Upper lobe of left lung (tissue), 4 donors: ENCODE measurements around the gene LDB2.

ENCODE experiments used
- POLR2A ChIP-seq, 4 donors: fragments of 450-650 bp; IDR thresholded peaks; one replicate each; pipeline ENCODE4 v1.5.1; 2016 to 2017; ENCODE audit warnings: antibody characterized with exemption in 4 of 4, mild to moderate bottlenecking in 2 of 4
- POLR2AphosphoS5 ChIP-seq, 2 donors: sonication (generic); formaldehyde crosslinking; IDR thresholded peaks; one replicate each; pipeline ENCODE4 v1.5.1; 2017; ENCODE audit warnings: antibody characterized with exemption in 2 of 2
- TF ChIP-seq, protein P1 (sequence below), 6 experiments: fragments of 450-650 bp in 4 of 6; fragments of 200-600 bp in 2 of 6; sonication (generic) in 2 of 6; IDR thresholded peaks; one replicate each; pipeline ENCODE4 v1.5.1; 2016 to 2019; ENCODE audit warnings: antibody characterized with exemption in 6 of 6

DNA sequence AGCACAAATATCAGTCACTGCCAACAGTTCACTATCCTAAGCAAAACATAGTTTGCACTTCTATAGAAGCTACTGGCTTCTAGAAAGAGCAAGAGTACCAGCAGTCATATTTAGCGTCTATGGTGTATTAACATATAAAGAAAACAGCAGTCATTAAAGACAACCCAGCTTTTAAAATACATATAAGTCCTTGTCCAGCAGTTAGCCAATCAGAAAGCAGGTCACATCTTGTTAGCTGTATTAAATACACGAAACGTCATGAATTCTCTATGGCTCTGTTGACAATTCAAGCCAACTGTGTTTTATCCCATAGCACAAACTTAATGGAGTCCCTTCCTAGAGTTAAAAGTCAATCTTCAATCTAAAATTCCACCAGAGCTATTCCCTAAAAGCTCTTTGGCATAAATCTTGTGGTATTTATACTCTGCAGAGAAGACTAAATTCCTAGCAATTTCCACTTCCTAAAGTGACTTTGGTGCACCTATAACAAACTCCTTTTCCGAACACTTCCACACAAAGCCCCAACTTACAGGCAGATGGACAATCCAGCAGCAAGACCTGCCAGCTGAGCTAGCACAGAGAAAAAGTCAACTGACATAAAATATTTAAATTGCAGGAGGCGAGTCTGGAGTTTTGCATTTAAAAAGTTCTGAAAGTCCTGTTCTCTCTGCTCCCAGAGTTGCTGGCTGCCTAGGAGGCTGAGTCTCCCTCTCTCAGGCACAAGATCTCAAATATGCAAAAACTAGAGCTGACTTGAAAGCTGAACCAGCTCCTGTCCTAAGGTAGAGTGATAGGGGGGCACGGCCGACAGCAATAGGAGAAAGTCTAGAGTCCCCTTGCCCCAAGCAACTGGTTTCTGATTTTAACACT, 1.3 kb downstream of the LDB2 start:
- TF ChIP-seq, protein P1, sequence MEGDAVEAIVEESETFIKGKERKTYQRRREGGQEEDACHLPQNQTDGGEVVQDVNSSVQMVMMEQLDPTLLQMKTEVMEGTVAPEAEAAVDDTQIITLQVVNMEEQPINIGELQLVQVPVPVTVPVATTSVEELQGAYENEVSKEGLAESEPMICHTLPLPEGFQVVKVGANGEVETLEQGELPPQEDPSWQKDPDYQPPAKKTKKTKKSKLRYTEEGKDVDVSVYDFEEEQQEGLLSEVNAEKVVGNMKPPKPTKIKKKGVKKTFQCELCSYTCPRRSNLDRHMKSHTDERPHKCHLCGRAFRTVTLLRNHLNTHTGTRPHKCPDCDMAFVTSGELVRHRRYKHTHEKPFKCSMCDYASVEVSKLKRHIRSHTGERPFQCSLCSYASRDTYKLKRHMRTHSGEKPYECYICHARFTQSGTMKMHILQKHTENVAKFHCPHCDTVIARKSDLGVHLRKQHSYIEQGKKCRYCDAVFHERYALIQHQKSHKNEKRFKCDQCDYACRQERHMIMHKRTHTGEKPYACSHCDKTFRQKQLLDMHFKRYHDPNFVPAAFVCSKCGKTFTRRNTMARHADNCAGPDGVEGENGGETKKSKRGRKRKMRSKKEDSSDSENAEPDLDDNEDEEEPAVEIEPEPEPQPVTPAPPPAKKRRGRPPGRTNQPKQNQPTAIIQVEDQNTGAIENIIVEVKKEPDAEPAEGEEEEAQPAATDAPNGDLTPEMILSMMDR (IDR thresholded peaks at IDR 0.05), result no peak
- TF ChIP-seq POLR2AphosphoS5 (IDR thresholded peaks at IDR 0.05) (no peak), POLR2A (IDR thresholded peaks at IDR 0.05) (no peak)
